SK-N-SH (cell line): ENCODE data around the gene RBMS3.
"Not testable (repeated sequence)": the region's sequence is repeated elsewhere in the genome, so short reads cannot be mapped to it uniquely, and the experiment has no call there.

Experiments used
- EZH2phosphoT487 ChIP-seq: fragments of 200-600 bp; sonication (generic); IDR thresholded peaks from 2 replicates; pipeline ENCODE4 v1.6.1; 2017; ENCODE audit warnings: low read depth, mixed run types, mild to moderate bottlenecking, antibody characterized with exemption, moderate library complexity, borderline replicate concordance
- FOXJ3 ChIP-seq: sonication (generic); formaldehyde crosslinking; IDR thresholded peaks from 2 replicates; pipeline ENCODE4 v1.5.1; 2020; ENCODE audit warnings: mild to moderate bottlenecking, missing genetic modification reagents
- FOXM1 ChIP-seq: IDR thresholded peaks from 2 replicates; pipeline ENCODE4 v1.4.0; 2012; ENCODE audit warnings: low read depth, mild to moderate bottlenecking
- GABPA ChIP-seq: IDR thresholded peaks from 2 replicates; pipeline ENCODE4 v1.4.0; 2012; ENCODE audit warnings: low read depth, mild to moderate bottlenecking
- MEF2A ChIP-seq: IDR thresholded peaks from 2 replicates; pipeline ENCODE4 v1.4.0; 2012; ENCODE audit warnings: low read depth, borderline replicate concordance
- POLR2AphosphoS5 ChIP-seq: IDR thresholded peaks from 2 replicates; pipeline ENCODE4 v1.6.1; 2012; ENCODE audit warnings: low read depth, low read length
- RCOR1 ChIP-seq: fragments of 150-350 bp; IDR thresholded peaks from 2 replicates; pipeline ENCODE4 v1.6.1; 2017; ENCODE audit warnings: antibody characterized with exemption, low read length
- SMC3 ChIP-seq: IDR thresholded peaks from 2 replicates; pipeline ENCODE4 v1.6.1; 2012; ENCODE audit warnings: low read depth, low read length, improper control_type of control experiment
- TCF12 ChIP-seq: IDR thresholded peaks from 2 replicates; pipeline ENCODE4 v1.4.0; 2012
- TF ChIP-seq, protein P1 (sequence below): fragments of 200-600 bp; sonication (generic); IDR thresholded peaks from 2 replicates; pipeline ENCODE4 v1.6.1; 2017; ENCODE audit warnings: antibody characterized with exemption, mild to moderate bottlenecking, moderate library complexity
- TF ChIP-seq, protein P2 (sequence below): IDR thresholded peaks from 2 replicates; pipeline ENCODE4 v1.4.0; 2012; ENCODE audit warnings: low read depth, borderline replicate concordance
- TF ChIP-seq, protein P3 (sequence below): IDR thresholded peaks from 2 replicates; pipeline ENCODE4 v1.4.0; 2012; ENCODE audit warnings: low read depth, borderline replicate concordance
- TF ChIP-seq, protein P4 (sequence below): IDR thresholded peaks from 2 replicates; pipeline ENCODE4; 2012

DNA sequence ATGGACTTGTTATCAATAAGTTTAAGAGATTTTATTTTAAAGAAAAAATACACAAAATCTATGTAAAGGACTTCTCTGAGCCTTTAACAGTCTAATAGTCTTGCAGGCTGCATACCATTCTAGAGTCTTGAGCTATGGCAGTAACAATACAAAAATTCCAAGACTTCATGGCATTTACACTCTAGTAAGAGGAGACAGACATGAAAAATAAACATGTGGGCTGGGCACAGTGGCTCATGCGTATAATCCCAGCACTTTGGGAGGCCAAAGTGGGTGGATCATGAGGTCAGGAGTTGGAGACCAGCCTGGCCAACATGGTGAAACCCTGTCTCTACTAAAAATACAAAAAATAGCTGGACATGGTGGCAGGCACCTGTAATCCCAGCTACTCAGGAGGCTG is 47.7 kb upstream of the RBMS3 start:
- TF ChIP-seq EZH2phosphoT487, SMC3, MEF2A, FOXM1, POLR2AphosphoS5, RCOR1, GABPA, FOXJ3: not testable (repeated sequence)
- TF ChIP-seq, protein P1, sequence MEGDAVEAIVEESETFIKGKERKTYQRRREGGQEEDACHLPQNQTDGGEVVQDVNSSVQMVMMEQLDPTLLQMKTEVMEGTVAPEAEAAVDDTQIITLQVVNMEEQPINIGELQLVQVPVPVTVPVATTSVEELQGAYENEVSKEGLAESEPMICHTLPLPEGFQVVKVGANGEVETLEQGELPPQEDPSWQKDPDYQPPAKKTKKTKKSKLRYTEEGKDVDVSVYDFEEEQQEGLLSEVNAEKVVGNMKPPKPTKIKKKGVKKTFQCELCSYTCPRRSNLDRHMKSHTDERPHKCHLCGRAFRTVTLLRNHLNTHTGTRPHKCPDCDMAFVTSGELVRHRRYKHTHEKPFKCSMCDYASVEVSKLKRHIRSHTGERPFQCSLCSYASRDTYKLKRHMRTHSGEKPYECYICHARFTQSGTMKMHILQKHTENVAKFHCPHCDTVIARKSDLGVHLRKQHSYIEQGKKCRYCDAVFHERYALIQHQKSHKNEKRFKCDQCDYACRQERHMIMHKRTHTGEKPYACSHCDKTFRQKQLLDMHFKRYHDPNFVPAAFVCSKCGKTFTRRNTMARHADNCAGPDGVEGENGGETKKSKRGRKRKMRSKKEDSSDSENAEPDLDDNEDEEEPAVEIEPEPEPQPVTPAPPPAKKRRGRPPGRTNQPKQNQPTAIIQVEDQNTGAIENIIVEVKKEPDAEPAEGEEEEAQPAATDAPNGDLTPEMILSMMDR = not testable (repeated sequence)
- TF ChIP-seq, protein P2, sequence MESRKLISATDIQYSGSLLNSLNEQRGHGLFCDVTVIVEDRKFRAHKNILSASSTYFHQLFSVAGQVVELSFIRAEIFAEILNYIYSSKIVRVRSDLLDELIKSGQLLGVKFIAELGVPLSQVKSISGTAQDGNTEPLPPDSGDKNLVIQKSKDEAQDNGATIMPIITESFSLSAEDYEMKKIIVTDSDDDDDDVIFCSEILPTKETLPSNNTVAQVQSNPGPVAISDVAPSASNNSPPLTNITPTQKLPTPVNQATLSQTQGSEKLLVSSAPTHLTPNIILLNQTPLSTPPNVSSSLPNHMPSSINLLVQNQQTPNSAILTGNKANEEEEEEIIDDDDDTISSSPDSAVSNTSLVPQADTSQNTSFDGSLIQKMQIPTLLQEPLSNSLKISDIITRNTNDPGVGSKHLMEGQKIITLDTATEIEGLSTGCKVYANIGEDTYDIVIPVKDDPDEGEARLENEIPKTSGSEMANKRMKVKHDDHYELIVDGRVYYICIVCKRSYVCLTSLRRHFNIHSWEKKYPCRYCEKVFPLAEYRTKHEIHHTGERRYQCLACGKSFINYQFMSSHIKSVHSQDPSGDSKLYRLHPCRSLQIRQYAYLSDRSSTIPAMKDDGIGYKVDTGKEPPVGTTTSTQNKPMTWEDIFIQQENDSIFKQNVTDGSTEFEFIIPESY = not testable (repeated sequence)
- TF ChIP-seq, protein P3, sequence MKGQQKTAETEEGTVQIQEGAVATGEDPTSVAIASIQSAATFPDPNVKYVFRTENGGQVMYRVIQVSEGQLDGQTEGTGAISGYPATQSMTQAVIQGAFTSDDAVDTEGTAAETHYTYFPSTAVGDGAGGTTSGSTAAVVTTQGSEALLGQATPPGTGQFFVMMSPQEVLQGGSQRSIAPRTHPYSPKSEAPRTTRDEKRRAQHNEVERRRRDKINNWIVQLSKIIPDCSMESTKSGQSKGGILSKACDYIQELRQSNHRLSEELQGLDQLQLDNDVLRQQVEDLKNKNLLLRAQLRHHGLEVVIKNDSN = not testable (repeated sequence)
- TF ChIP-seq TCF12 = 0 out of 2 replicates have a peak, but pooled peaks have one; percentile 11
- TF ChIP-seq, protein P4, sequence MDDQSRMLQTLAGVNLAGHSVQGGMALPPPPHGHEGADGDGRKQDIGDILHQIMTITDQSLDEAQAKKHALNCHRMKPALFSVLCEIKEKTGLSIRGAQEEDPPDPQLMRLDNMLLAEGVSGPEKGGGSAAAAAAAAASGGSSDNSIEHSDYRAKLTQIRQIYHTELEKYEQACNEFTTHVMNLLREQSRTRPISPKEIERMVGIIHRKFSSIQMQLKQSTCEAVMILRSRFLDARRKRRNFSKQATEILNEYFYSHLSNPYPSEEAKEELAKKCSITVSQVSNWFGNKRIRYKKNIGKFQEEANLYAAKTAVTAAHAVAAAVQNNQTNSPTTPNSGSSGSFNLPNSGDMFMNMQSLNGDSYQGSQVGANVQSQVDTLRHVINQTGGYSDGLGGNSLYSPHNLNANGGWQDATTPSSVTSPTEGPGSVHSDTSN = not testable (repeated sequence)
